ENCODE data around the gene BICC1.

- TF ChIP-seq, protein P1, sequence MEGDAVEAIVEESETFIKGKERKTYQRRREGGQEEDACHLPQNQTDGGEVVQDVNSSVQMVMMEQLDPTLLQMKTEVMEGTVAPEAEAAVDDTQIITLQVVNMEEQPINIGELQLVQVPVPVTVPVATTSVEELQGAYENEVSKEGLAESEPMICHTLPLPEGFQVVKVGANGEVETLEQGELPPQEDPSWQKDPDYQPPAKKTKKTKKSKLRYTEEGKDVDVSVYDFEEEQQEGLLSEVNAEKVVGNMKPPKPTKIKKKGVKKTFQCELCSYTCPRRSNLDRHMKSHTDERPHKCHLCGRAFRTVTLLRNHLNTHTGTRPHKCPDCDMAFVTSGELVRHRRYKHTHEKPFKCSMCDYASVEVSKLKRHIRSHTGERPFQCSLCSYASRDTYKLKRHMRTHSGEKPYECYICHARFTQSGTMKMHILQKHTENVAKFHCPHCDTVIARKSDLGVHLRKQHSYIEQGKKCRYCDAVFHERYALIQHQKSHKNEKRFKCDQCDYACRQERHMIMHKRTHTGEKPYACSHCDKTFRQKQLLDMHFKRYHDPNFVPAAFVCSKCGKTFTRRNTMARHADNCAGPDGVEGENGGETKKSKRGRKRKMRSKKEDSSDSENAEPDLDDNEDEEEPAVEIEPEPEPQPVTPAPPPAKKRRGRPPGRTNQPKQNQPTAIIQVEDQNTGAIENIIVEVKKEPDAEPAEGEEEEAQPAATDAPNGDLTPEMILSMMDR (conservative IDR thresholded peaks at IDR 0.05; ENCODE audit: low read depth, low read length), result no peak
- TF ChIP-seq EZH2phosphoT487 (IDR thresholded peaks at IDR 0.05; ENCODE audit: borderline replicate concordance, low read length), result no peak
Measured at GRCh38 chr10:58672845-58673244, 160.2 kb downstream of the BICC1 start.

Measured in PC-3 (cell line).